Right lobe of liver (tissue), 4 donors: ENCODE data around the gene CELA3A.

Source experiments
- POLR2A ChIP-seq: fragments of 450-650 bp; IDR thresholded peaks from one replicate; pipeline ENCODE4 v1.6.1; 2017; ENCODE audit warnings: antibody characterized with exemption, mild to moderate bottlenecking
- TF ChIP-seq, protein P1 (sequence below), 4 donors: fragments of 200-600 bp in 3 of 4; fragments of 450-650 bp in 1 of 4; IDR thresholded peaks; one replicate each; pipeline versions ENCODE4 v1.5.1 to v1.8.0; 2016 to 2022; ENCODE audit warnings: antibody characterized with exemption in 4 of 4, mild to moderate bottlenecking in 2 of 4
- donor health status: DM: no; HTN: no; CAD: no.
- donor health status: DM: no; HTN: no; CAD: no.
- donor health status: DM: no; HTN: yes; CAD: no.

DNA sequence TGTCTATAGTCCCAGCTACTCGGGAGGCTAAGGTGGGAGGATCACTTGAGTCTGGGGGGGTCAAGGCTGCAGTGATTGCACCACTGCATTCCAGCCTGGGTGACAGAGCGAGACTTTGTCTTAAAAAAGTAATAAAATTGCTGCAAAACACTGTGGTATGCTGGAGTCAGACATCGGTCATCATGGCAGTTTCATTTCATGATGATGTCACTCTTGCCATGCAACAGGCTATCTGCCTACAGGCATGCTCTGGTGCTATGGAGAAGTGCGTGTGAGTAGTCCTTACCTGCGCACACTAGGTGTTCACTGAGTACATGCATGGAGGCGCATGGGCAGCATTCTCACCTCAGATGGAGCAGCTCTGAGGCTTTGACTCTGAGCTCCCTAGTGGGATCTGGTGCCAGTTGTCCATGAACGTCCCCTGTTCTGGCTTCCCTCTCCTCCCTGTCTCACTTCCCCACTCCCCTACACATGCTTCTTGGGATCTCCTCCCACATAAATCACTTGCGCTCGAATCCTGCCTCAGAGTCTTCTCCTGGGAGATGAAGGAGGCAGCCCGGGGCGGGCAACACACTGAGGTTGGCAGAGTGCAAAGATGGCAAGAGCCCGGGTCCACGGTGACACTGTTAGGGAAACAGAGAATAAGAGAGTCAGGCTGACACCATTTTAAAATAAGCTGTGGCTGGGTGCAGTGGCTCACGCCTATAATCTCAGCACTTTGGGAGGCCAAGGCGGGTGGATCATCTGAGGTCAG lies 35.0 kb upstream of the CELA3A start:
- TF ChIP-seq, protein P1, sequence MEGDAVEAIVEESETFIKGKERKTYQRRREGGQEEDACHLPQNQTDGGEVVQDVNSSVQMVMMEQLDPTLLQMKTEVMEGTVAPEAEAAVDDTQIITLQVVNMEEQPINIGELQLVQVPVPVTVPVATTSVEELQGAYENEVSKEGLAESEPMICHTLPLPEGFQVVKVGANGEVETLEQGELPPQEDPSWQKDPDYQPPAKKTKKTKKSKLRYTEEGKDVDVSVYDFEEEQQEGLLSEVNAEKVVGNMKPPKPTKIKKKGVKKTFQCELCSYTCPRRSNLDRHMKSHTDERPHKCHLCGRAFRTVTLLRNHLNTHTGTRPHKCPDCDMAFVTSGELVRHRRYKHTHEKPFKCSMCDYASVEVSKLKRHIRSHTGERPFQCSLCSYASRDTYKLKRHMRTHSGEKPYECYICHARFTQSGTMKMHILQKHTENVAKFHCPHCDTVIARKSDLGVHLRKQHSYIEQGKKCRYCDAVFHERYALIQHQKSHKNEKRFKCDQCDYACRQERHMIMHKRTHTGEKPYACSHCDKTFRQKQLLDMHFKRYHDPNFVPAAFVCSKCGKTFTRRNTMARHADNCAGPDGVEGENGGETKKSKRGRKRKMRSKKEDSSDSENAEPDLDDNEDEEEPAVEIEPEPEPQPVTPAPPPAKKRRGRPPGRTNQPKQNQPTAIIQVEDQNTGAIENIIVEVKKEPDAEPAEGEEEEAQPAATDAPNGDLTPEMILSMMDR (IDR thresholded peaks at IDR 0.05): no peak
- no peak for TF ChIP-seq POLR2A
